Testis (tissue), 2 donors: Measurements from ENCODE around the gene ESR1.

Experiments used
- POLR2A ChIP-seq: fragments of 450-650 bp; IDR thresholded peaks from one replicate; pipeline ENCODE4 v1.6.1; 2017; ENCODE audit warnings: antibody characterized with exemption, mild to moderate bottlenecking, moderate library complexity
- TF ChIP-seq, protein P1 (sequence below), 3 experiments: fragments of 450-650 bp in 2 of 3; fragments of 200-600 bp in 1 of 3; sonication (generic) in 1 of 3; IDR thresholded peaks; one replicate each; pipeline ENCODE4 v1.5.1; 2016 to 2019; ENCODE audit warnings: antibody characterized with exemption in 3 of 3, mild to moderate bottlenecking in 2 of 3, moderate library complexity in 1 of 3

GRCh38 chr6:151905072-151905471 lies 97.6 kb downstream of the ESR1 start:
- TF ChIP-seq, protein P1, sequence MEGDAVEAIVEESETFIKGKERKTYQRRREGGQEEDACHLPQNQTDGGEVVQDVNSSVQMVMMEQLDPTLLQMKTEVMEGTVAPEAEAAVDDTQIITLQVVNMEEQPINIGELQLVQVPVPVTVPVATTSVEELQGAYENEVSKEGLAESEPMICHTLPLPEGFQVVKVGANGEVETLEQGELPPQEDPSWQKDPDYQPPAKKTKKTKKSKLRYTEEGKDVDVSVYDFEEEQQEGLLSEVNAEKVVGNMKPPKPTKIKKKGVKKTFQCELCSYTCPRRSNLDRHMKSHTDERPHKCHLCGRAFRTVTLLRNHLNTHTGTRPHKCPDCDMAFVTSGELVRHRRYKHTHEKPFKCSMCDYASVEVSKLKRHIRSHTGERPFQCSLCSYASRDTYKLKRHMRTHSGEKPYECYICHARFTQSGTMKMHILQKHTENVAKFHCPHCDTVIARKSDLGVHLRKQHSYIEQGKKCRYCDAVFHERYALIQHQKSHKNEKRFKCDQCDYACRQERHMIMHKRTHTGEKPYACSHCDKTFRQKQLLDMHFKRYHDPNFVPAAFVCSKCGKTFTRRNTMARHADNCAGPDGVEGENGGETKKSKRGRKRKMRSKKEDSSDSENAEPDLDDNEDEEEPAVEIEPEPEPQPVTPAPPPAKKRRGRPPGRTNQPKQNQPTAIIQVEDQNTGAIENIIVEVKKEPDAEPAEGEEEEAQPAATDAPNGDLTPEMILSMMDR (IDR thresholded peaks at IDR 0.05), result no peak
- no peak for TF ChIP-seq POLR2A
